ENCODE data around the gene CDCA7L.

Gene CDCA7L

GRCh38 chr7:21948364-21948763, 2.7 kb upstream of the CDCA7L start:
- Mint-ChIP-seq H3K36me3 (ENCODE audit: low read depth) (no peaks in the 10 kb centered on the region), H3K9me3 (no peaks in the 10 kb centered on the region), H3K4me3 (peak overlapping the region in 2 of 3 experiments; percentile 2 to 24), H3K4me1 (peaks cover 18% of the 10 kb centered on the region), H3K27ac (peak overlapping the region in 2 of 3 experiments; percentile 3 to 63), H3K27me3 (ENCODE audit: low read depth) (peaks cover 4% of the 10 kb centered on the region)
- TF ChIP-seq, protein P1, sequence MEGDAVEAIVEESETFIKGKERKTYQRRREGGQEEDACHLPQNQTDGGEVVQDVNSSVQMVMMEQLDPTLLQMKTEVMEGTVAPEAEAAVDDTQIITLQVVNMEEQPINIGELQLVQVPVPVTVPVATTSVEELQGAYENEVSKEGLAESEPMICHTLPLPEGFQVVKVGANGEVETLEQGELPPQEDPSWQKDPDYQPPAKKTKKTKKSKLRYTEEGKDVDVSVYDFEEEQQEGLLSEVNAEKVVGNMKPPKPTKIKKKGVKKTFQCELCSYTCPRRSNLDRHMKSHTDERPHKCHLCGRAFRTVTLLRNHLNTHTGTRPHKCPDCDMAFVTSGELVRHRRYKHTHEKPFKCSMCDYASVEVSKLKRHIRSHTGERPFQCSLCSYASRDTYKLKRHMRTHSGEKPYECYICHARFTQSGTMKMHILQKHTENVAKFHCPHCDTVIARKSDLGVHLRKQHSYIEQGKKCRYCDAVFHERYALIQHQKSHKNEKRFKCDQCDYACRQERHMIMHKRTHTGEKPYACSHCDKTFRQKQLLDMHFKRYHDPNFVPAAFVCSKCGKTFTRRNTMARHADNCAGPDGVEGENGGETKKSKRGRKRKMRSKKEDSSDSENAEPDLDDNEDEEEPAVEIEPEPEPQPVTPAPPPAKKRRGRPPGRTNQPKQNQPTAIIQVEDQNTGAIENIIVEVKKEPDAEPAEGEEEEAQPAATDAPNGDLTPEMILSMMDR (IDR thresholded peaks at IDR 0.05; ENCODE audit: unreplicated experiment in 3 of 3): no peak

- H3K9me3 Mint-ChIP-seq: no peaks in the 10 kb centered on the region
- peaks cover 21% of the 10 kb centered on the region for H3K4me1 Mint-ChIP-seq
Measured at GRCh38 chr7:21947946-21948345, 2.2 kb upstream of the CDCA7L start.

DNA sequence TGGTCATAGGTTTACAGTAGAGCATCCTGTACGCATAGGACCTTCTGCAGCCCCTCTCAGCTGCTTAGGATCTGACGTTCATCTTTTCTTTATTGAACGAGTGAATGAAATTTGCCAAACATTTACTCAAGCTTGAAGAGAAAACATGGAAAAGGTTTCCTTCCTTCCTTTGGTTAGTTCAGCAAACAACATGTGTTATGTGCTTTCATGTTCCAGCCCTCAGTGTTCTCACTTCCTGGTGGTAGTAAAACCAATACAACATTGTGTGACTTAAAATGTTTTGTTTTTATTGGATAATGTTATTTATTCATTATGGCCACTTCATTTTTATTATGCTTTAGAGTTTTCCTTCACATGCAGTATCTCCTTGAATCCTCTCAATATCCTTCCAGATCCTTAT, 1.4 kb upstream of the CDCA7L start:
- TF ChIP-seq, protein P1 (IDR thresholded peaks at IDR 0.05; ENCODE audit: unreplicated experiment in 3 of 3): no peak
- Mint-ChIP-seq H3K27me3 (ENCODE audit: low read depth) (peaks cover 8% of the 10 kb centered on the region), H3K9me3 (no peaks in the 10 kb centered on the region), H3K36me3 (ENCODE audit: low read depth) (no peaks in the 10 kb centered on the region), H3K4me1 (peaks cover 30% of the 10 kb centered on the region), H3K27ac (peak overlapping the region in 2 of 3 experiments; percentile 3 to 28), H3K4me3 (peak overlapping the region in 2 of 3 experiments; percentile 21 to 40)

More at GRCh38 chr7:21947946-21948345, 2.2 kb upstream of the CDCA7L start:
- H3K27me3 Mint-ChIP-seq (ENCODE audit: low read depth): peaks cover 5% of the 10 kb centered on the region
- TF ChIP-seq, protein P1 (IDR thresholded peaks at IDR 0.05; ENCODE audit: unreplicated experiment in 3 of 3): no peak
- H3K27ac Mint-ChIP-seq: peak overlapping the region in 2 of 3 experiments; percentile 28 to 63
- H3K4me3 Mint-ChIP-seq: no peak overlapping the region
- H3K36me3 Mint-ChIP-seq (ENCODE audit: low read depth): no peaks in the 10 kb centered on the region

DNA sequence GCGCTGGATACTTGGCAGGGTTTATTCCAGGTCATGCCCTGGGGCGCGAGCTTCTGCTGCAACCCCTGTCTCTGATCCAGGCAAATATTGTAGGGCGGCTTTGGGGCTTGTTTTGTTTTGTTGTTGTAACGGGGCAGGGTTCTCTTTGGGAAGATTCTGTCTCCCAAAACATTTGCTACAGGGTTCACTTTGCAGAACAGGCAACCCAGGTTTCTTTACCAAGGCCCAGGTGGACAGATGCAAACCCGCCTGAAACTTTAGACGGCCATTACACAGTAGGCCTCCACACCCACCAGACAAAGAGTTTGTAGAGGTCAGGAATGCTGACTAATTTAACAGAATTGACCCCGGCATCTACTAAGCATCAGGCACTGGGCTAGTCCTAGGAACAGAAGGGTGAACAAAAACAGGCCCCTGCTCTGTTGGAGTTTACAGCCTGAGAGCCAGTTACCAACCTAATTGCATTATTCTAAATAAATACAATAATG, 567 bp upstream of the CDCA7L start:
- H3K27ac Mint-ChIP-seq: peak overlapping the region; percentile 72 to 84 (median 84)
- peak overlapping the region; percentile 90 to 94 (median 92) for H3K4me3 Mint-ChIP-seq
- peaks cover 8% of the 10 kb centered on the region for H3K27me3 Mint-ChIP-seq (ENCODE audit: low read depth)
- H3K36me3 Mint-ChIP-seq (ENCODE audit: low read depth): no peaks in the 10 kb centered on the region
- H3K4me1 Mint-ChIP-seq: peaks cover 31% of the 10 kb centered on the region
- TF ChIP-seq, protein P1 (IDR thresholded peaks at IDR 0.05; ENCODE audit: unreplicated experiment in 3 of 3): no peak
- no peaks in the 10 kb centered on the region for H3K9me3 Mint-ChIP-seq

- TF ChIP-seq, protein P1 (IDR thresholded peaks at IDR 0.05; ENCODE audit: unreplicated experiment in 3 of 3): no peak
- Mint-ChIP-seq H3K9me3 (no peaks in the 10 kb centered on the region), H3K36me3 (ENCODE audit: low read depth) (peaks cover 2% of the 10 kb centered on the region), H3K4me1 (peaks cover 34% of the 10 kb centered on the region), H3K4me3 (peak overlapping the region; percentile 90 to 94 (median 92)), H3K27me3 (ENCODE audit: low read depth) (peaks cover 8% of the 10 kb centered on the region), H3K27ac (peak overlapping the region; percentile 54 to 90 (median 84))
Measured at GRCh38 chr7:21944616-21945453, 864 bp downstream of the CDCA7L start.

Measured in nephron (organoid).